ENCODE measurements around the gene BTRC. TPM values are rescaled to one million over a fixed set of nuclear protein-coding genes. Genes with fewer than 3 reads are reported as not detected.

Gene BTRC
- total RNA-seq, 4 donors from 2014 or later = 8.0 to 15.1 (median 10.4) TPM

DNA sequence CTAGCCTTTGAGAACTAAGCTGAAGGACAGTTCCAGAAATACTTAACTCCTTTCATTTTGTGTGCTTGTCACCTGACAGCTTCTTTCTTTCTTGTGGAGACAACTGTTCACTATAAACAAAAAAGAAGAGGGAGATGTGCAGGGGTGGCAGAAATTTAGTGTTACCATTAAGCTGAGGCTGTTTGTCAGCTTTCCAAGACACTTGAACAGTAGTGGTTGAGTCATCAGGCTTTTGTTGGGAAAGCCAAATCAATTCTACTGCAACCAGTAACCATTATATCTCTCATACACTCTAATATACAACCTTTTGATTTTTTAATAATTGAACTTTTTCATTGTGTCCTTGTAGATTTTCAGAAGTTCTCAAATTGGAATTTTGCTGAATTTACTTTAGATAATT is 158.8 kb downstream of the BTRC start:
- DNase-seq = no peak
- H3K4me3 ChIP-seq = no peak overlapping the region
- H3K36me3 ChIP-seq = no peaks in the 10 kb centered on the region
- H3K9me3 ChIP-seq = no peaks in the 10 kb centered on the region
- intact Hi-C loops (cut with DNase I) = no loop called here
- TF ChIP-seq, protein P1, sequence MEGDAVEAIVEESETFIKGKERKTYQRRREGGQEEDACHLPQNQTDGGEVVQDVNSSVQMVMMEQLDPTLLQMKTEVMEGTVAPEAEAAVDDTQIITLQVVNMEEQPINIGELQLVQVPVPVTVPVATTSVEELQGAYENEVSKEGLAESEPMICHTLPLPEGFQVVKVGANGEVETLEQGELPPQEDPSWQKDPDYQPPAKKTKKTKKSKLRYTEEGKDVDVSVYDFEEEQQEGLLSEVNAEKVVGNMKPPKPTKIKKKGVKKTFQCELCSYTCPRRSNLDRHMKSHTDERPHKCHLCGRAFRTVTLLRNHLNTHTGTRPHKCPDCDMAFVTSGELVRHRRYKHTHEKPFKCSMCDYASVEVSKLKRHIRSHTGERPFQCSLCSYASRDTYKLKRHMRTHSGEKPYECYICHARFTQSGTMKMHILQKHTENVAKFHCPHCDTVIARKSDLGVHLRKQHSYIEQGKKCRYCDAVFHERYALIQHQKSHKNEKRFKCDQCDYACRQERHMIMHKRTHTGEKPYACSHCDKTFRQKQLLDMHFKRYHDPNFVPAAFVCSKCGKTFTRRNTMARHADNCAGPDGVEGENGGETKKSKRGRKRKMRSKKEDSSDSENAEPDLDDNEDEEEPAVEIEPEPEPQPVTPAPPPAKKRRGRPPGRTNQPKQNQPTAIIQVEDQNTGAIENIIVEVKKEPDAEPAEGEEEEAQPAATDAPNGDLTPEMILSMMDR (IDR thresholded peaks at IDR 0.05) = no peak
- no peak for TF ChIP-seq POLR2A (IDR thresholded peaks at IDR 0.05)
- no peaks in the 10 kb centered on the region for H3K27me3 ChIP-seq
- H3K27ac ChIP-seq = no peak overlapping the region
- H3K4me1 ChIP-seq = no peaks in the 10 kb centered on the region

DNA sequence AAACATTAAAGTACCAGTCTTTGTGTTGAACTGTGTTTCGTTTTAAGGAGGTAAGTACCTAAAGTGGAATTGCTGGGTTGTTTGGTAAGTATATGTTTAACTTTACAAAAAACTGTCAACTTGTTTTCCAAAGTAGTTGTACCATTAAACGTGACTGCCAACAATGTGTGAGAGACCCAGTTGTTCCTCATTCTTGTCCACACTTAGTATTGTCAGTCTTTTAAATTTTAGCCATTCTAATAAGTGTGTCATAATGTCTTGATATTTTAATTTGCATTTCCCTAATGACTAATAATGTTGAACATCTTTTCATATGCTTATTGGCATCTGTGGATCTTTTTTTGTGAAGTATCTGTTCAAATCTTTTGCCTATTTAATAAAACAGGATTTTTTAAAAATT is 159.8 kb downstream of the BTRC start:
- TF ChIP-seq, protein P1 (IDR thresholded peaks at IDR 0.05) = no peak
- no peak for TF ChIP-seq POLR2A (IDR thresholded peaks at IDR 0.05)
- DNase-seq = no peak
- 98% methylated on average over 2 of the region's 2 CpGs for WGBS, 2 donors
- Histone ChIP-seq H3K27me3 (no peaks in the 10 kb centered on the region), H3K4me3 (no peak overlapping the region), H3K4me1 (no peaks in the 10 kb centered on the region), H3K27ac (no peak overlapping the region), H3K9me3 (no peaks in the 10 kb centered on the region), H3K36me3 (no peaks in the 10 kb centered on the region)
- intact Hi-C loops (cut with DNase I) = no loop called here

DNA sequence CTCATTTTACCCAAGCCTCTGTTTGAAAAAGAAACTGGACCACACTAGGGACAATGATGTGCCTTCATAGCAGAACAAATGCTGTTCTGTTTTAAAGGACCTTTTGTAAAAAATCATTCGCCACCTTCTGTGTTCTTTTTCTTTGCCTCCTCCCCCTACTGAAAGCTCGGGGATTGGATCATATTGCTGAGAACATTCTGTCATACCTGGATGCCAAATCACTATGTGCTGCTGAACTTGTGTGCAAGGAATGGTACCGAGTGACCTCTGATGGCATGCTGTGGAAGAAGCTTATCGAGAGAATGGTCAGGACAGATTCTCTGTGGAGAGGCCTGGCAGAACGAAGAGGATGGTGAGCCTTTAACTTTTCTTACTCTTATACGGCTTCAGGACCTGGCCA is 171.9 kb downstream of the BTRC start:
- Histone ChIP-seq H3K27ac (no peak overlapping the region), H3K4me3 (no peak overlapping the region), H3K36me3 (peaks cover 0 to 31% (median 0%) of the 10 kb centered on the region in 3 donors), H3K27me3 (no peaks in the 10 kb centered on the region), H3K4me1 (no peaks in the 10 kb centered on the region), H3K9me3 (no peaks in the 10 kb centered on the region)
- intact Hi-C loops (cut with DNase I) = no loop called here
- 89 to 94% methylated on average over 6 of the region's 6 CpGs for WGBS, 2 donors
- no peak for TF ChIP-seq POLR2A (IDR thresholded peaks at IDR 0.05)
- TF ChIP-seq, protein P1 (IDR thresholded peaks at IDR 0.05) = no peak
- no peak for DNase-seq

DNA sequence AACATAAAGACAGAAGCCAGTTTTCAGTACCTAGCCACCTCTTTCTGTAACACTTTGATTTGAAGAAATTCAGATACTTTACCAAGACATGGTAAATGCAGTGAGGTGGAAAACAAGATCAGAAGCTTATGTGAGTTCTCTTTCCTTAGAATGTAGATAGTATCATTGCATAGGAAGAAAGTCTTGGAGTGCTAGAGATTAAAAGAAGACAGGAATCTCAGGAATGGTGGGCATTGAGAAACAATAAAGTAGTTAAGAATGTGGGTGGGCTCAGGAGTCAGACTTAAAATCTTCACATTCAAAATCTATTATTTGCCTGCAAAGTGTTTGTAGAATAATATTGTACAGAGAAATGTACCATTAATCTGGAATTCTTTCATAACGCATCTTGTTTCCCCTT is 175.2 kb downstream of the BTRC start:
- Histone ChIP-seq H3K9me3 (no peaks in the 10 kb centered on the region), H3K27ac (no peak overlapping the region), H3K36me3 (peaks cover 0 to 56% (median 5%) of the 10 kb centered on the region in 3 donors), H3K4me3 (no peak overlapping the region), H3K4me1 (no peaks in the 10 kb centered on the region), H3K27me3 (no peaks in the 10 kb centered on the region)
- DNase-seq = no peak
- intact Hi-C loops (cut with DNase I) = no loop called here
- no peak for TF ChIP-seq POLR2A (IDR thresholded peaks at IDR 0.05)
- TF ChIP-seq, protein P1 (IDR thresholded peaks at IDR 0.05) = no peak
- WGBS, 2 donors = 85 to 87% methylated on average over 1 of the region's 1 CpG

DNA sequence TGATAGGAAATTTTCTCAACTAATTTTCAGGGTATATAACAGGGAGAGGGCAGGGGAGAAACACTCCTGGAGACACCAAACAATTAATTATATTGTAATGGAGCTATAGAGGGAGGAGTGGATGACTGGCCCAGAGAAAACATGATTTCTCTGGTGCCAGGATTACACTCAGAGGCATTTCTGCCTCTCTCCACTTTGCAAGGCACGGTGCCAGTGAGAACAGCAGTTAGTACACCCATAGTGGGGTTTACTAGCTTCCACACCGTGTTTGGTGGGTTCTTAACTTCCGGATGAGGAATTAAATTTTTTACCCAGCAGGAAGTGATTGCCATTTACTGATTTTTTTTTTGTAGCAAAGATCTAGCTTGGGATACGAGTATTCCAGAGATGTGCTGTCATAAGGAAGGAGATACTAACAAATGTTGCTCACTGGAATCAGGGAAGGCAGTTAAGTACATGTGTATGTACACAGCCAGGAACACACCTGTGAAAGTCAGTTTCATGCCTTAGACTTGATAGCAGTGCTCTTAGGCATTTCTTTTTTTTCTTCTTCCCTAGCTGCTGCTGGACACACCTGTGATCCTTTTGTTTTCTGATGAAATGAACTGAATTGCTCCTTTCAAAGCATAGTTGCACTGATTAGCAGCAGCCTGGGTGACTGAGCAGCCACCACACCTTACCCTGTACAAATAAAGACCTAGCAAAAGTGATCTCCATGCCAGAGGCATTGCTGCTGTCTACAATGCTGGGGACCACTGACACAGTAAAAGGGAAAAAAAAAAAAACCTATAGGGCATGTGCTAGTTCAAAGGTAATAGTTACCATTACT is 176.0 kb downstream of the BTRC start:
- DNase-seq = no peak
- no peak for TF ChIP-seq POLR2A (IDR thresholded peaks at IDR 0.05)
- TF ChIP-seq, protein P1 (IDR thresholded peaks at IDR 0.05) = no peak
- Histone ChIP-seq H3K36me3 (peaks cover 0 to 63% (median 5%) of the 10 kb centered on the region in 3 donors), H3K27me3 (no peaks in the 10 kb centered on the region), H3K9me3 (no peaks in the 10 kb centered on the region), H3K4me3 (no peak overlapping the region), H3K27ac (no peak overlapping the region), H3K4me1 (no peaks in the 10 kb centered on the region)
- WGBS, 2 donors = 68 to 73% methylated on average over 4 of the region's 4 CpGs
- intact Hi-C loops (cut with DNase I) = no loop called here
